ENCODE results near the gene BCR.

Gene BCR

DNA sequence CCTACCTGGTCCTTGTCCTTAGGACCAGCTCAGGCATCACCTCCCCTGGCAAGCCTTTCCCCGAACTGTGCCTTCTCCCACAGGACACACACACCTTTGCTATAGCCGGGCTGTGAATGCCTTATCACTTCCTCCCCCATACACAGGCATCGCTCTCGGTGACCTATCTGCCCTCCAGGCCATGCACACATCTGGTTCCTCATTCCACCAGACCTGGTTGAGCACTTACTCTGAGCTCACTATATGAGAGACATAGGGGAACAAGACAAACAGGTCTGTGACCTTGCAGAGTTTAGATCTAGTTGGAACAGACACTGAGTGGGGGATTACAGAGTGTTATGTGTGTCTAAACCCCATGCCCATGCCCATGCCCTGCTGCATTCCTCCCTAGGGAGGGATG, 3.1 kb upstream of the BCR start:
- no peak for DNase-seq

DNA sequence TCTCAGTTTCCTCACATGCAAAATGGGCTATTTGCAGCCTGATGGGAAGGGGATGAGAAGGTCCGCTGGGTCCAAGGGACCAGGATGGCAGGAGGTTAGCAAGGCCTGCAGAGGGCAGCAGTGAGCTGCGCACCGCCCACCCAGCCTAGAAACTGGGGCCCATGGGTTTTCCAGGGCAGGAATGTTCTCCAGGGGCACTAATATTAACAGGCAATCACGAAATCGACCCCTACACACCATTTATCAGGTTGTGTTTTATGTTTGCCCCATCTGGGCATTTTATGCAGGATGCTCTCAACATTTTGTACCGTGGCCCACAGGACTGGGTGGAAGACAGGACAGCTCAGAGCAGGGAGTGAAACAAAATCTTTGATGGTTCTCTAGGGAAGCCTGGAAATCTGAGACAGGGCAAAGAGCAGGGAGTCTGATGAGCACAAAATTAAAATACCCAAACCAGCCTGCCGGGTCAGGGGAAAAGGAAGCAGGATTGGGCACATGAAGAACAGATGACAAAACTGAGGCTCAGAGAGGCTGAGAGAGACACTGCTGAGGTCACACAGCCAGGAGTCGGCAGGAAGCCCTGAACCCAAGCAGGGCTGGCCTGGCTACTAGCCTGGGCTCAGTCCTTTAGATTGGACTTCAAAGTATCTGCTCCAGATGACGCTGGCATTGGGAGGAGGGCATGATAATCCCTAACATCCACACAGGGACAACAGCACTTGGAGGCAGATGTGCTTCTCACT, 1.6 kb upstream of the BCR start:
- peak; percentile 90 for DNase-seq

DNA sequence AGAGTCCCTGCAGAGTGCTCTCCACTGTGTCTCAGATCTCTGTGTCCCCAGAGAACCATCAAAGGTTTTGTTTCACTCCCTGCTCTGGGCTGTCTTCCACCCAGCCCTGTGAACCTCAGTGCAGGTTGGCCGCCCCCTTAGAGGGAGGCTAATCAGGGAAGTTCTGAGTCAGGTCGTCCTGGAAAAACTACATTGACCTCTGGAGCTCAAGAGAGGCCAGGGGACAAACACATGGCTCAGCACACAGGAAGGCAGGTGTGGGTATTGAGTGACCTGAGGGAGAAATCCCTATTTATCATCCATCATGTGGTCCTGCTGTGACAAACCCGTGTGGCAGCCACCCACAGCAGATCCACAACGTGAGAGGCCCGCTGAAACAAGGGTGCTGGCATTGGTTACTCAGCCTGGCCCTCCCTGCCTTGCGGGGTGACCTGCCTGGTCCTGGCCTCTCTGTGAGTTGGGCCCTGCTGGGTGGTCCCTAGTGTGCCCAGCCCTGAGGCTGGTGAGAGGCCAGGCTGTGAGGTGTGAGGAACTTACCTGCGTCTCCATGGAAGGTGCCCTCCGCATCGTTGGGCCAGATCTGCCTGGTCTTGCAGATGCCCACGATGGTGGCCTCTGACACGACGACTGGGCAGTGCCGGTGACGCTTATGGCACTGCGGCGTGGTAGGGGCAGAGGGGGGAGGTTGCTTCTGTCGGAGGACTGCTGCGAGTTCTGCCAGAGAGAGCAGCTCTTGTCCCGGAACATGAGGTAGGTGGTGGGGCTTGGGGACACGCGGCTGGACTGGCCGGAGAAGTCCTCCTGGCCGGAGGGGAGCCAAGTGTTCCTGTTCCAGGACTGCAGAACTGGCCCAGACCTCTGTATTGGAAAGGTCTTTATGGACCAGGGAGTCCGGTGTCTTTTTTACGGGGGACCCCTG, 669 bp upstream of the BCR start:
- DNase-seq: no peak

DNA sequence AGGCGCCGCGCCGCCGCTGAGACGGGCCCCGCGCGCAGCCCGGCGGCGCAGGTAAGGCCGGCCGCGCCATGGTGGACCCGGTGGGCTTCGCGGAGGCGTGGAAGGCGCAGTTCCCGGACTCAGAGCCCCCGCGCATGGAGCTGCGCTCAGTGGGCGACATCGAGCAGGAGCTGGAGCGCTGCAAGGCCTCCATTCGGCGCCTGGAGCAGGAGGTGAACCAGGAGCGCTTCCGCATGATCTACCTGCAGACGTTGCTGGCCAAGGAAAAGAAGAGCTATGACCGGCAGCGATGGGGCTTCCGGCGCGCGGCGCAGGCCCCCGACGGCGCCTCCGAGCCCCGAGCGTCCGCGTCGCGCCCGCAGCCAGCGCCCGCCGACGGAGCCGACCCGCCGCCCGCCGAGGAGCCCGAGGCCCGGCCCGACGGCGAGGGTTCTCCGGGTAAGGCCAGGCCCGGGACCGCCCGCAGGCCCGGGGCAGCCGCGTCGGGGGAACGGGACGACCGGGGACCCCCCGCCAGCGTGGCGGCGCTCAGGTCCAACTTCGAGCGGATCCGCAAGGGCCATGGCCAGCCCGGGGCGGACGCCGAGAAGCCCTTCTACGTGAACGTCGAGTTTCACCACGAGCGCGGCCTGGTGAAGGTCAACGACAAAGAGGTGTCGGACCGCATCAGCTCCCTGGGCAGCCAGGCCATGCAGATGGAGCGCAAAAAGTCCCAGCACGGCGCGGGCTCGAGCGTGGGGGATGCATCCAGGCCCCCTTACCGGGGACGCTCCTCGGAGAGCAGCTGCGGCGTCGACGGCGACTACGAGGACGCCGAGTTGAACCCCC, 798 bp downstream of the BCR start:
- DNase-seq: peak; percentile 68

DNA sequence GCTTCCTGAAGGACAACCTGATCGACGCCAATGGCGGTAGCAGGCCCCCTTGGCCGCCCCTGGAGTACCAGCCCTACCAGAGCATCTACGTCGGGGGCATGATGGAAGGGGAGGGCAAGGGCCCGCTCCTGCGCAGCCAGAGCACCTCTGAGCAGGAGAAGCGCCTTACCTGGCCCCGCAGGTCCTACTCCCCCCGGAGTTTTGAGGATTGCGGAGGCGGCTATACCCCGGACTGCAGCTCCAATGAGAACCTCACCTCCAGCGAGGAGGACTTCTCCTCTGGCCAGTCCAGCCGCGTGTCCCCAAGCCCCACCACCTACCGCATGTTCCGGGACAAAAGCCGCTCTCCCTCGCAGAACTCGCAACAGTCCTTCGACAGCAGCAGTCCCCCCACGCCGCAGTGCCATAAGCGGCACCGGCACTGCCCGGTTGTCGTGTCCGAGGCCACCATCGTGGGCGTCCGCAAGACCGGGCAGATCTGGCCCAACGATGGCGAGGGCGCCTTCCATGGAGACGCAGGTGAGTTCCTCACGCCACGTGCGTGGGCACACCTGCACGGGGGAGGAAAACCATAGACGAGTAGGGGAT, 1.5 kb downstream of the BCR start:
- DNase-seq: peak; percentile 29

DNA sequence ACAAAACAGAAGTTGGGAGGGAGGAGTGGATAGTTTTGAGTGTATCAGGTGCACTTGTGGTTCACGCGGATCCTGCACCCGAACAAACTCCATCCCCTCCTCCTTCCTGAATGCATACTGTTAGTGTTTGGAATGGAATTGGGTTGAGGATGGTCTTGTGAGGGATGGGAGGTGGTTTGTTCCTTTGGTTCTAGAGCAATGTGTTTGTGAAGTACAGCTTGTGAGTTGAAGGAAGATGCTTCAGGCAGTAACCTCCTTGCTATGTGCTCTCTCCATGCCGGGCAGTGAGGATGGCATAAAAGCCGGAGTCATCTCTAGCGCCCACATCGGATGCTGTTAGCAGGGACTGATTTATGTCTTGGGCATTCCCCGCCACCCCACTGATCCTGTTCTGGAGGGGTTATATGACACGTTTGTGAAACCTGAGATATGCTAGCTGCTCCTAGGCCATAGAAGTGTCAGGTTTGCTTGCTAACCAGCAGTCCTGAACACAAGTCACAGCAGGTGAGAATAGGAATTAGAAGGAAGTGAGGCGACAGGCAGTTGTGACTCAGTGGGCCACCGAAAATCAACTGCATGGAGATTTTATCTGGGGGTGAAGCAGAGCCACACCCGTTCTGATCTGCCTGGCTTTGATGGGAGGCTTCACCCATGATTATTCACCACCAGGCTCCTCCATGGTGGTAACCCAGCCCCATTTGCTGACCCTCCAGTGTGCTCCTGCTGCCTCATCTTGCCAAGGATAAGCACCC, 2.2 kb downstream of the BCR start:
- DNase-seq: peak; percentile 51

DNA sequence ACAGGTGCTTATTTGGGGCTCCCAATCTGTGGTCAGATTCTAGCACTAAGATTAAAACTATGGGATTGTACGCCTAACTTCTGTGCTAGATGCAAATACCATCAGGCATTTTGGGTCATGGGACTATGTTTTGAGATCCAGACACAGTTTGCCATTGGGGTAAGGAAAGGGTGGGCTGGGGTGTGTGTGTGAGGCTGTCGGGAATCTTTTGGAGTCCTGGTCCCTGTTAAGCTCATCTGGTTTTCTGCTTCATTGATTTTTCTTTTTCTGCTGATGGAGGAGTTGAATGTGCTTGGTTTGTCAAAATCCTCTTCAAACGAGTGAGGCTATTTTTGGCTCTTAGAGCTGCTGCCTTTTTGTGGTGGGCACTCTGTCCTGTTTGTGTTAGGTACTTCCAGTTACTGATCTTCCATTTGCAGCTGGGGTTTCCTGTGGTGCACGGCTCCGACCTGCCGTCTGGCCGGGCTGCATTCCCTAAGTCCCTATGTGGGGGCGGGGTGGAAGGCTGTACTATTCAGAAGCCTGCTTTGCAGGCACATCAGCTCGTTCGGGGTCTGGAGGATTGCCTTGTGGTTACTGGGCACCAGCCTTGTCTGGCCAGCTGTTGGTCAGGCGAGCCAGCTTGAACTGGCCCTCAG, 2.9 kb downstream of the BCR start:
- peak; percentile 84 for DNase-seq

DNA sequence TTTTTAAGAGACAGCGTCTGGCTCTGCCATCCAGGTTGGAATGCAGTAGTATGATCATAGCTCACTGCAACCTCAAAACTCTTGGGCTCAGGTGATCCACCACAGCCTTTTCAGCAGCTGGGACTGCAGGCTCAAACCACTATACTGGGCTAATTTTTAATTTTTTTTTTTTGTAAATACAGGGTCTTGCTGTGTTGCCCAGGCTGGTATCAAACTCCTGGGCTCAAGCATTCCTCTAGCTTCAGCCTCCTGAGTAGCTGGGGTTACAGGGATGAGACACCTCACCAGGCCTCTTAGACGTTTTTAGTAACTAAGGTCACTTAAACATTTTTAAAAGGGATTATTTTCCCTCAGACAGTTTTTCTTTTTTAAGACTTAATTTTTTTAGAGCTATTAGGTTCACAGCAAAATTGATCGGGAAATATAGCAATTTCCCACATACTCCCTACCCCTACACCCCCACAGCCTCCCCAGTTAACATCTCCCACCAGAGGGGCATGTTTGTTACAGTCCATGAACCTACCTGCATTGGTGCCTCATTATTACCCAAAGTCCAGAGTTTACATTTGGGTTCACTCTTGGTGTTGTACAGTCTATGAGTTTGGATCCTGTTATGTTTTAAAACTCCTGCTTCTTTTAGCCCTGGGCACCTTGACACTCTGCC, 3.9 kb downstream of the BCR start:
- no peak for DNase-seq

DNA sequence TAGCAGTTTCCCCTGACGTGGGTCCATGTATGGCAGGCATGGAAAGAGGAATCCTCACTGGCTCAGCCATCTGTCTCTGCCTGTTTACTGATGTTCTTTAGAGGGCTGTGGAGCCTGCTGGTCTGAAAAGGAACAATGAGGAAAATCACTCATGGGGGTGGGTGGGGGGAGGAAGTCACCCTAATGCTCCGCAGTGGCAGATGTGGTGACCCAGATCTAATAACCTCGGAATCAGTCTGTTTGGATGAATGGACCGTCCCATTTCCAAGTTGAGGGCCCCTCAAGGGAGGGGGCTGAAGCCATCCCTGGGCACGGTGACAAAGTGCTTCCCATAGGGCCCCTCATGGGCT, 4.4 kb downstream of the BCR start:
- DNase-seq: peak; percentile 73

DNA sequence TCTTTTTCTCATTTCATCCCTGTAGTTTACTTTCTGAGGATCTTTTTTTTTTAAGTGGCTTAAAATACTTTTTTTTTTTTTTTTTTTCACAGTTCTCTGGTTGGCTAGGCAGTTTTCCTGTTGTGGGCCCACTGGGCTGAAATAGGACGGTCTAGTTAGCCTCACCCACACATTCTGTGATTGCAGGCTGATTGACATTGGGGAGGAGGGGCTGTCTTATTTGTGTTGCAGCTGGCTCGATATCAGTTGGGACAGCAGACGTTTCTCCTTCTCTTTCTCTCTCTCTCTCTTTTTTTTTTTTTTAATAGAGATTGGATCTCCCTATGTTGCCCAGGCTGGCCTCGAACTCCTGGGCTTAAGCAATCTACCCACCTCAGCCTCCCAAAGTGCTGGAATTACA, 6.9 kb downstream of the BCR start:
- no peak for DNase-seq

DNA sequence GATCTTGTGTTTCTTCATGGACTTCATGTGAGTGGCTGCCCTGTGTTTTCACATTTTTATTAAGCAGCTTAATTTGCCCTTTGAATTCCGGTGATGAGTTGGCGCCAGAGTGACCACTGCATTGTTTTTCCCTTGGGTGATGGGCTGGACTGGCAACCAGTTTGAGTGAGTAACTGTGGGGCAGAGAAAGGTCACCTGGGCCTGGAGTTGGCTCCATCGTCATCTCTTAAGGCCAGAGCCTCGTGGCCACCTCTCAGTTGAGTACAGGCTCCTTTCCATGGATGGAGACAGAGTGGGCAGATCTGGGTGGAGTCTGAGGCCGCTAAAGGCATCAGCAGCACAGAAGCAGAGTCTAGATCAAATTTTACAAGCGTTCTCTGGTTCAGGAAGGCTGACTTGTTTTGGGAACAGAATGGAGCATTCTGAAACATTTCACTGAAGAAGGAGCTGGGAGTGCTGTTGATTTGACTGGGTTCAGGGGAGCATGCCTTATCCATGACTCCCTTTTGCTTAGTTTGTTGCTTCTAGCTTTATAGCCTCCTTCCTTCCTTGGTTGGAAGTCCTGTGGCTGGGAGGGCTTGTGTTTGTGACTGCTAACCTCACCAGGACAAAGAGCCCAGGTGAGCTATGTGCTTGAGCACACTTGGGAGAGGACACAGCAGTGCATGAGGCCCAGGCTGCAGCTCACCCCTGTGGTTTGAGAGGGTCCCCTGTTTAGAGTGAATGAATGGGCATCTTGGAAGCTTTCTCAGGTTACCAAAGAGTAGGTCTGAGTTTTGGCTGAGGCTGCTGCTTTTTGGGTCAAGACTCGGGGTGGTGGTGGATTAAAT, 7.8 kb downstream of the BCR start:
- DNase-seq: no peak

DNA sequence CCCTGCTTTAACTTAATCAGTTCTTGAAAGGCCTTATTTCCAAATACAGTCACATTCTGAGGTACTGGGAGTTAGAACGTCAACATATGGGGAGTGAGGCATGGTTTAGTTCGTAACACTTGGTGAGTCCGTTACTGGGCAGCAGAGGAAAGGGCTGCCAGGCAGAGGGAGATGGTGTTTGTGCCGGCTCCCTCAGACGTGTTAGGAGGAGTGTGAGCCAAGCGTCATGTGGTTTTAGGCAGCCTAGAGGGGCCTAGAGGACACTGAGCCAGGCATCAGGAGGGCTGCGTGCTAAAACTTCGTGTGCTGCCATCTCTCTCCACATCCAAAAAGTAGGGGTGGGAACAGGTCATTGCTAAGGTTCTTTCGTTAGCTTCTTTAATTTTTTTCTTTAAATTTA, 10.2 kb downstream of the BCR start:
- DNase-seq: no peak

DNA sequence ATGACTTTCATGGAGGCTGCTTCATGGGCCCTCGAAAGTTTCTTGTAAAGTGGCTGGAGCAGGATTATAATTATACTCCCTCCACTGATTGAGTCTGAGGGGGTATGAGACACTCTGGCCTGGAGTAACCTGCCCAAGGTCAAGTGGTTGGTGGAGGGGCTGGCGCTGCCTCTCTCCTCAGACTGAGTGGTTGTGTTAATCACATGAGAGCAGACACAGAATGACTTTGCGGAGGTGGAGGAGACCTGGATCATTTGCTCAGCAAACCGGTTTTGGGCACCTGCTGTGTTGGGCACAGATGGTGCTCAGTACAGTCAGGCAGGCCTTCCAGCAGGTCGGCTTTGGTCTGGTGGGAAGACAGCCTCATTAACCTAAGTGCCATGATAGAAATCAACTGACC, 11.8 kb downstream of the BCR start:
- DNase-seq: peak; percentile 54

DNA sequence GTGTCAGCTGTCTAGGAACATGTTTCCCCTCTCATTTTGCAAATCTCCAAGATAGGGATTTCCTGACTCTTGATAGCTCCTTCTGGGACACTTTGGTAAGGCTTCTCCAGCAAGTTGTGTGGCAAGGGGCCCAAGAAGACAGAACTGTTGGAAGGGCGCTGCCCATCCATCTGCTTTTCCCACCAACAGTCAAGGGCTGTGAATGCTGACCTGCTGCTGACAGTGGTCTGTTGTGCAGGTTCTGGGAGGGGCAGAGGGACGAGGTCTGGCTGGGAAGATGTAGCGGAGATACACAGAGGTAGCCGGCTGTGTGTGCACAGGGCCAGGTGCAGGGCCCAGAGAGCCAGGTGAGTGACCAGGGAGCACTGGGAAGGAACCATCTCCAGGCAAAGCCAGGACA, 12.2 kb downstream of the BCR start:
- no peak for DNase-seq

DNA sequence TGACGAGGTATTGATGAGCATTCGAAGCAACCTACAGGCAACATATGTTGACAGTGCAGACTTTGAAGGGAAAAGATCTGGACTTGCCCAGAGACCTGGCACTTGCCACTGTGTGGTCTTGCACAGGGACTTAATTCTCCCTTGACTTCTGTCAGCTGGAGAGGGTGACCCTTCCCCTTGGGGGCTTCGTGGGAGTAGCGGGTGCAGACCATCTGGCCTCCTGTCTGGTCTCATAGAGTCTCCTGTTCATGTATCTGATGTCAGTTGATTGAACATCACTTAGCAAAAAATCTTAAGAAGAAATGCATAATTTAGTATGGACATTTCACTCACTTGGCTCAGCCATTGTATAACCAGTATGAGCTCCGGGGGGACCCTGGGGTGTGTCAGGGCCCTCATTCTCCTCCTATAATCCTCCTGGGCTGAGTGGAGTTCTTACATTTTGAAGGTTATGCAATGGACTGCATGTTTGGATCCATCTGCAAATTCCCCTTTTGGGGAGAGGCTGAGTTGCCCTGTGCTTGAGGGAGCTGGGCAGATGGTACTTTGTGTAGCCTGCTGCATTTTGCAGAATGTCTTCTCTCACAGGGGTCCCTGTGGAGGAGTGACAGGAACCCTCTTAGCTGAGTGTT, 13.0 kb downstream of the BCR start:
- DNase-seq: peak; percentile 79

DNA sequence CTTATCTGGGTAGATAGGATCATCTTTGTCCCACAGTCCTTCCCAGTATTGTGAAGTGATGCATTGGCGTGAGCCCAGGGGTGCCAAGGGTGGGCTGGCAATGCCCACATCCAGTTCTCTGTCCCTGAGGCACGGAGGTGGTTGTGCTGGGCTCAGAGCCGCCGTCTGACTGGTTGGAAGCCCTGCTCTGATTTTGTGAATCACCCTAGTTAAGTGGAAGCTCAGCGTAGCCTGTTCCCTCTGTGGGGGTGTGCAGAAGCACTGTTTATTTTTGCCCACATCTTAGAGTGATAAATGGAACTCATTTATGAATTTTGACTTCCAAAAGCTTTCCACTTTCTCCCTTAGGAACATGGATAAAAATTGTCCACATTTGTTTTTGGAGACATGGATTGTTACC, 13.6 kb downstream of the BCR start:
- no peak for DNase-seq

DNA sequence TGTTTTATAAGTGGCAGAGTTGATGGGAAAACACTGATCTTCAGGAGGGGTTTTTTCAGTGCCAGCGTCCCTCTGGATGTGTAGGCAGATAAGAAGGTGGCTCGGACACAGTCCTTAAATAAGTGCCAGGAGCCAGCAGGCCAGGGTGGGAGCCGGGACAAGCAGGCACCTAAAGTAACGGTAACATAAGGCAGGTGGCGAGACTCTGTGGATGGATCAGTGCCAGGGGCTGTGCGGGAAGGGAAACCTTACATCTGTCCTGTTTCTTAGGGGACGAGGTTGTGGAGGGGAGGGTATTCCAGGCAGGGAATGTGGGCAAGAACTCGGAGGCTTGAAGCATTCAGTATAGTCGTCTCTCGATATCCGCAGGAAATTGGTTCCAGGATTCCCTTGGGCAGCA, 15.9 kb downstream of the BCR start:
- no peak for DNase-seq

DNA sequence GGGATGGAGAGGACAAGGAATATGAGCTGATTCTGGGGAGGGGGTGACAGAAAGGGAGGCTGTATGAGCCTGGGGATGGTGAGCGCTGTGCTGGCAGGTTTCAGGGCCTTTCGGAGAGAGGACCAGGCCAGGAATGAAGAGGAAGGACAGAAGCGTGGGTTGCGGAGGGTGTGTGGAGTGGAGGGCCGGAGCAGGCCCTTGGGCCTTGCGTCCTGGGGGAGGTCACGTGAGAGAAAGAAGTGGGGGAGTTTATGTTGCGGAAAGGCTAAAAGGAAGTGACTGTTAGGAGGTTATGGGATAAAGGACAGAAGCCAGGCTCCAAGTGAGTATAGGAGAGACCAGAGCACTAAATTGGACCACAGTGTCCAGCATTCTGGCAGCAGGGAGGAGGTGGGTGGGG, 17.5 kb downstream of the BCR start:
- no peak for DNase-seq

DNA sequence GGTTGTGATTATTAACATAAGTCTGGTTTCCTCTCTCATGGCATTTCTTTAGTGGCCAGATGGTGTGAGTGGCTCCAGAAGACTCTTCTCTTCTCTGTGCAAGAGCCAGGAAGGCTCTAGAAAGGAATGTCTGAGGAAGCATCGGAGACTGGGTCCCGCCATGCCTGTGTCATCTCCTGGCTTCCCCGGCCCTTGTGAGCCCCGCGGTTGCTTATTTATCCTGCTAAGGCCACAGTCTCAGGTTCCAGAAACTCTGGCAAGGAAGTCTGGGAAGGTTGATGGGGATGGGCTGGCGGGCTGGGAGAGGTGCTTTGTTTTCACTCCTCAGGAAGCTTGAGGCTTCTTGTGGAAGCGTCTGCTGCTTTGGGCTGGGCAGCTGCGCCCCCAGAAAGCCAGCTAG, 18.9 kb downstream of the BCR start:
- peak; percentile 50 for DNase-seq

DNA sequence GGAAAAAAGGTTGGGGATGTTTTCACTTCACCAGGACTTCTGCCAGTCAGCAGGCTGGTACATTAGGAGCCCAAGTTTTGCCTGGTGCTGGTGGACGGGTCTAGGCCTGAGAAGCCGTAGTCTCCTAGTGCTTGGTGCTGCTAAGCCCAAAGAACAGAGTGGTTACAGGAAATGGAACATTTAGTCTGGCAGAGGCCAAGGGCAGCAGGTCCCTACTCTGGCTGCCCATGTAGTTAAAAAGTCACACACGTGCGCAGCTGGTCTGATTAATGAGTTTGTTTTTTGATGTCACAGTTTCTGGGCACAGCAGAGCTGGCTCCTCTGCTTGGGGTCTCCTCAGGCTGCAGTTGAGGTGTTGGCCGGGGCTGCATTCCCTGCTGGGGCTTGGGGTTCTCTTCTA, 20.6 kb downstream of the BCR start:
- DNase-seq: no peak

Data from eye (tissue), 1 donor.